ENCODE measurements around the gene RAB3D. TPM values are rescaled to one million over a fixed set of nuclear protein-coding genes. Genes with fewer than 3 reads are reported as not detected.

RAB3D gene
- total RNA-seq, 6 experiments from 2014 or later, result 2.7 to 4.5 (median 4.0) TPM

DNA sequence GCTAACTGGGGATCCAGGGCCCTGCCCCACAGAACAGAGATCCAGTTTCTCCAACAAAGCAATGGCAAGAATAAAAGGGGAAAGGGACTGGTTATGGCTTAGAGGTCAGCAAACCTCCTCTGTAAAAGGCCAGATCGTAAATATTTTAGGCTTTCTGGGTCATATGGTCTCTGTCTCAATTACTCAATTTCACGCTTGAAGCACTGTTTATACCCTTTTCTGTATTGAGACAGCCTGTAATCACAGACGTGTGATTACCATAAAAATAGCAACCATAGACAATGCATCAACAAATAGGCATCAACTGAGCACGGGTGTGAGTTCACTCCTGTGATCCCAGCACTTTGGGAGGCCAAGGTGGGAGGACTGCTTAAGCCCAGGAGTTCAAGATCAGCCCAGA is 9.3 kb downstream of the RAB3D start:
- ATAC-seq, result no peak
- H3K4me1 ChIP-seq, result no peaks in the 10 kb centered on the region
- H3K36me3 ChIP-seq, result peaks cover 0 to 4% (median 2%) of the 10 kb centered on the region in 4 donors
- WGBS (ENCODE audit: insufficient coverage, low coverage, low lambda C conversion rate, missing lambda C conversion rate), result 82% methylated on average over 4 of the region's 4 CpGs
- intact Hi-C loops (cut with DNase I), result no loop called here
- DNase-seq, result no peak
- no peak overlapping the region for H3K4me3 ChIP-seq
- TF ChIP-seq, protein P1, sequence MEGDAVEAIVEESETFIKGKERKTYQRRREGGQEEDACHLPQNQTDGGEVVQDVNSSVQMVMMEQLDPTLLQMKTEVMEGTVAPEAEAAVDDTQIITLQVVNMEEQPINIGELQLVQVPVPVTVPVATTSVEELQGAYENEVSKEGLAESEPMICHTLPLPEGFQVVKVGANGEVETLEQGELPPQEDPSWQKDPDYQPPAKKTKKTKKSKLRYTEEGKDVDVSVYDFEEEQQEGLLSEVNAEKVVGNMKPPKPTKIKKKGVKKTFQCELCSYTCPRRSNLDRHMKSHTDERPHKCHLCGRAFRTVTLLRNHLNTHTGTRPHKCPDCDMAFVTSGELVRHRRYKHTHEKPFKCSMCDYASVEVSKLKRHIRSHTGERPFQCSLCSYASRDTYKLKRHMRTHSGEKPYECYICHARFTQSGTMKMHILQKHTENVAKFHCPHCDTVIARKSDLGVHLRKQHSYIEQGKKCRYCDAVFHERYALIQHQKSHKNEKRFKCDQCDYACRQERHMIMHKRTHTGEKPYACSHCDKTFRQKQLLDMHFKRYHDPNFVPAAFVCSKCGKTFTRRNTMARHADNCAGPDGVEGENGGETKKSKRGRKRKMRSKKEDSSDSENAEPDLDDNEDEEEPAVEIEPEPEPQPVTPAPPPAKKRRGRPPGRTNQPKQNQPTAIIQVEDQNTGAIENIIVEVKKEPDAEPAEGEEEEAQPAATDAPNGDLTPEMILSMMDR (IDR thresholded peaks at IDR 0.05), result no peak
- TF ChIP-seq POLR2A (IDR thresholded peaks at IDR 0.05), result no peak
- H3K27ac ChIP-seq, result no peak overlapping the region
- no peaks in the 10 kb centered on the region for H3K27me3 ChIP-seq
- H3K9me3 ChIP-seq, result no peaks in the 10 kb centered on the region

DNA sequence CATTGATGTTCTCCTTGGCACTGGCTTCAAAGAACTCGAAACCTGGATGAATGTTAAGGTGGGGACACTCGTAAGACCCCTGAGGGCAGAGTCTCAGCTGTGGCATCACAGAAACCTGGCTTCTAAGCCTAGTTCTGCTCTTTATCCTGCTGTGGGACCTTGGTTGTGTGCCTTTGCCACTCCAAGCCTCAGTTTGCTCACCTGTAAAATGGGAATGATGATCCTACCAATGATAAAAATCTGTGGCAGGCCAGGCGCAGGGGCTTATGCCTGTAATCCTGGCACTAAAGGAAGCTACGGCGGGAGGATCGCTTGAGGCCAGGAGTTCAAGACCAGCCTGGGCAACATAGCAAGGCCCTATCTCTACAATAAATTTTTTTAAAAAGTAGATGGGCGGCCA is 13.9 kb downstream of the RAB3D start:
- Histone ChIP-seq H3K36me3 (peaks cover 0 to 4% (median 0%) of the 10 kb centered on the region in 4 donors), H3K27me3 (no peaks in the 10 kb centered on the region), H3K4me3 (no peak overlapping the region), H3K4me1 (peaks cover 0 to 12% (median 5%) of the 10 kb centered on the region in 4 donors), H3K27ac (no peak overlapping the region), H3K9me3 (no peaks in the 10 kb centered on the region)
- WGBS (ENCODE audit: insufficient coverage, low coverage, low lambda C conversion rate, missing lambda C conversion rate), result 96% methylated on average over 7 of the region's 7 CpGs
- intact Hi-C loops (cut with DNase I), result no loop called here
- TF ChIP-seq POLR2A (IDR thresholded peaks at IDR 0.05), result no peak
- TF ChIP-seq, protein P1 (IDR thresholded peaks at IDR 0.05), result no peak
- DNase-seq, result no peak
- no peak for ATAC-seq

DNA sequence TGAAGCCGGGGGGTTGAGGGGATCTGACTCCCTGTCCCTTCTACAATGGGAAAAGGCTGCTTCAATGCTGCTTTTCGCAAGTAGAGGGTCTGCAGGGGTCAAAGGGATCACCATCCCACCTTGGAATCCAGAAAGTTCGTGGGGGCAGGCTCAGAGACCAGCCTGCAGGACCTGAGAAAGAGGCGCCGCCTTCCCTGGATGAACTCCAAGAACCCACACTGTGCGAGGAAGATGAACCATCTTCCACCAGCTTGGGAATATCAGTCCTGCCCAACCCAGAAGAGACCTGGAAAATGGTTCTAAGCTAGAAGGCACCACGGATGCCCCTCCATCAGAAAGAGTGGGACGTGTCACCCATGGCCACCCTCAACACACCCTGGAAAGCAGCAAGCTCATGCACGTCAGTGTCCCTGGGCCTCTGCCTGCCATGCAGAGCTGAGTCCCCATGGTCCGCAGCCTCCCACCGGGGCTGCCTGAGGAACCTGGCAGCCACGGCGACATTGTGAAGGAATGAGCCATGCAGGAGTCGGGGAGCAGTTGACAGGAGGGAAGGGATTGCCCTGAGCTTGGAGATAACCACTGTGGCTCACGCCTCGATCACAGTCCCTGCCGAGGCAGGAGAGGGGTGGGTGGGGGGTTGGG is 14.6 kb downstream of the RAB3D start:
- ATAC-seq, result peak in 1 of 4 donors; percentile 2
- DNase-seq, result no peak
- H3K27ac ChIP-seq, result peak overlapping the region; percentile 26 to 67 (median 29)
- H3K9me3 ChIP-seq, result no peaks in the 10 kb centered on the region
- no peak for TF ChIP-seq POLR2A (IDR thresholded peaks at IDR 0.05)
- TF ChIP-seq, protein P1 (IDR thresholded peaks at IDR 0.05), result no peak
- peaks cover 0 to 12% (median 5%) of the 10 kb centered on the region in 4 donors for H3K4me1 ChIP-seq
- no peaks in the 10 kb centered on the region for H3K27me3 ChIP-seq
- 81% methylated on average over 8 of the region's 17 CpGs for whole genome bisulfite sequencing (ENCODE audit: insufficient coverage, low coverage, low lambda C conversion rate, missing lambda C conversion rate)
- no peak overlapping the region for H3K4me3 ChIP-seq
- intact Hi-C loops (cut with DNase I), result no loop called here
- H3K36me3 ChIP-seq, result peaks cover 0 to 4% (median 0%) of the 10 kb centered on the region in 4 donors

DNA sequence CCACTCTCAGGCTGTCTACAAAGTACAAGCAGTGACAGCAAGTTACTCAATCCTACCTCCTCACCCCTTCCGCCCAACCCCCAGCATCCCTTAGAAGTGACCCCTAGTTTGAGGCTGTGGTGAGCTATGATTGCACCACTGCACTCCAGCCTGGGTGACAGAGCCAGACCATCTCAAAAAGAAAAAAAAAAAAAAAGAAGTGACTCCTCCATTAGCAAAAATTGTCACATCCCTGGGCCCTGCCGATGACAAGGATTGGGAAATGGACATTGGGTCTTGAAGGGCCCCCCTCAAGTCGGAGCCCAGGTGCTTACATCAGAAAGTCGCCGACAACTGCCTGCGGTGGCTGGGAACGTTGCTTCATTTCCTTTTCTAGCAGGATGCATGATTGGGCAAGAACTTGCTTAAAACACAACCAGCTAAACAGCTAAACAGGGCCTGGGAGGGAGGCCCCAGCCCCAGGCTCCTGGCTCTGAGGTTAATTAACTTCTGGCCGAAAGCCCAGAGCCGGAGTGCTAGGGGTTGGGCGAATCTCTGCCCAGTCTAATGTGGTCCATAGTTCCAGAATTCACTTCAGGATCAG is 15.3 kb downstream of the RAB3D start:
- no peaks in the 10 kb centered on the region for H3K27me3 ChIP-seq
- peak; percentile 91 to 94 (median 94) for ATAC-seq
- peaks cover 0 to 12% (median 5%) of the 10 kb centered on the region in 4 donors for H3K4me1 ChIP-seq
- H3K27ac ChIP-seq, result peak overlapping the region; percentile 26 to 67 (median 59)
- peak; percentile 73 to 85 (median 84) for DNase-seq
- peaks cover 0 to 4% (median 0%) of the 10 kb centered on the region in 4 donors for H3K36me3 ChIP-seq
- peak overlapping the region in 1 of 3 donors; percentile 29 for H3K4me3 ChIP-seq
- intact Hi-C loops (cut with DNase I), result no loop called here
- TF ChIP-seq, protein P1 (IDR thresholded peaks at IDR 0.05), result no peak
- peak; percentile 5 for TF ChIP-seq POLR2A (IDR thresholded peaks at IDR 0.05)
- H3K9me3 ChIP-seq, result no peaks in the 10 kb centered on the region
- WGBS (ENCODE audit: insufficient coverage, low coverage, low lambda C conversion rate, missing lambda C conversion rate), result 0% methylated on average over 10 of the region's 10 CpGs

All from right lobe of liver (tissue), 6 donors.